Chondrocyte (in vitro differentiated cells): ENCODE results near the gene NR1D2. TPM values are rescaled to one million over a fixed set of nuclear protein-coding genes. Genes with fewer than 3 reads are reported as not detected.

Source experiments
- DNase-seq: peaks from one replicate; pipeline ENCODE4 v3.0.0; 2021; ENCODE audit warnings: mixed read lengths, low spot score
- H3K27ac Mint-ChIP-seq: one replicate; pipeline ENCODE4 v1.8.0; 2021; ENCODE audit warnings: mild to moderate bottlenecking, moderate library complexity, mixed read lengths; ENCODE audit not compliant: unreplicated experiment
- H3K27me3 Mint-ChIP-seq: 2 replicates; pipeline ENCODE4 v1.8.0; 2021; ENCODE audit warnings: low read depth, mixed read lengths
- H3K36me3 Mint-ChIP-seq: 2 replicates; pipeline ENCODE4 v1.8.0; 2021; ENCODE audit warnings: low read depth, mixed read lengths
- H3K4me1 Mint-ChIP-seq: 2 replicates; pipeline ENCODE4 v1.8.0; 2021; ENCODE audit warnings: low read depth, mild to moderate bottlenecking, mixed read lengths
- H3K4me3 Mint-ChIP-seq: one replicate; pipeline ENCODE4 v1.8.0; 2021; ENCODE audit warnings: mild to moderate bottlenecking, moderate library complexity, mixed read lengths; ENCODE audit not compliant: unreplicated experiment
- H3K9me3 Mint-ChIP-seq: 2 replicates; pipeline ENCODE4 v1.8.0; 2021; ENCODE audit warnings: low read depth, mixed read lengths
- CTCF ChIP-seq: fragments of 200-600 bp; sonication (generic); IDR thresholded peaks from 2 replicates; pipeline ENCODE4 v1.5.0; 2021; ENCODE audit warnings: antibody characterized with exemption, mild to moderate bottlenecking, moderate library complexity
- total RNA-seq: library from RNA; stranded (reverse); gene quantifications from 3 replicates; pipeline ENCODE4 v1.2.1, GENCODE V29; 2021

Gene NR1D2
- total RNA-seq, 1 donor from 2014 or later = 19.6 TPM

DNA sequence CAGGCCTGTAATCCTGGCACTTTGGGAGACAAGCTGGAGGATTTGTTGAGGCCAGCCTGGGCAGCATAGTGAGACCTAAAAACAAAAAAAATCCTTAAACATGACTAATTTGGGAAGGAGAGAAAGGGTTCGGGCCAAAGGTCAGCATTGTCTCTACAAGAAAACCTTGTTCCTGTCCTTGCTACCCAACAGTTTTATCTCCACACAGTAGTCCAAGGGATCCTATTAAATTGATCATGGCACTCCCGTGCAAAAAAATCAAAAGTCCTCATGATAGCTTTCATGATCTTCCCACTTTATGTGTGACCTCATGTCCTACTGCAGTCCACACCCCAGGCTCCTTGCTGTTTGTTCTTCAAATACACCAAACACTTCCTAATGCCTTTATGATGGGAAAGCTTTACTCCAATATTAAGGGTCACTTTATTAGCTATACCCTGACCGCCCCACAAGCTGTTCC lies 24.0 kb upstream of the NR1D2 start:
- H3K9me3 Mint-ChIP-seq = no peaks in the 10 kb centered on the region
- H3K36me3 Mint-ChIP-seq = peaks cover 26% of the 10 kb centered on the region
- no peak overlapping the region for H3K27ac Mint-ChIP-seq
- H3K4me1 Mint-ChIP-seq = peaks cover 57% of the 10 kb centered on the region
- H3K27me3 Mint-ChIP-seq = no peaks in the 10 kb centered on the region
- no peak for DNase-seq
- H3K4me3 Mint-ChIP-seq = no peak overlapping the region
- TF ChIP-seq CTCF = no peak

- Mint-ChIP-seq H3K4me1 (peaks cover 40% of the 10 kb centered on the region), H3K27ac (peak overlapping the region; percentile 79), H3K36me3 (peaks cover 14% of the 10 kb centered on the region), H3K9me3 (no peaks in the 10 kb centered on the region), H3K27me3 (no peaks in the 10 kb centered on the region), H3K4me3 (no peak overlapping the region)
- no peak for TF ChIP-seq CTCF
- no peak for DNase-seq
Measured at GRCh38 chr3:23923786-23924185, 21.3 kb upstream of the NR1D2 start.

GRCh38 chr3:23926246-23926645 lies 18.8 kb upstream of the NR1D2 start:
- Mint-ChIP-seq H3K27me3 (no peaks in the 10 kb centered on the region), H3K9me3 (no peaks in the 10 kb centered on the region), H3K4me3 (no peak overlapping the region), H3K27ac (no peak overlapping the region), H3K36me3 (no peaks in the 10 kb centered on the region), H3K4me1 (peaks cover 23% of the 10 kb centered on the region)
- no peak for TF ChIP-seq CTCF
- DNase-seq = no peak

DNA sequence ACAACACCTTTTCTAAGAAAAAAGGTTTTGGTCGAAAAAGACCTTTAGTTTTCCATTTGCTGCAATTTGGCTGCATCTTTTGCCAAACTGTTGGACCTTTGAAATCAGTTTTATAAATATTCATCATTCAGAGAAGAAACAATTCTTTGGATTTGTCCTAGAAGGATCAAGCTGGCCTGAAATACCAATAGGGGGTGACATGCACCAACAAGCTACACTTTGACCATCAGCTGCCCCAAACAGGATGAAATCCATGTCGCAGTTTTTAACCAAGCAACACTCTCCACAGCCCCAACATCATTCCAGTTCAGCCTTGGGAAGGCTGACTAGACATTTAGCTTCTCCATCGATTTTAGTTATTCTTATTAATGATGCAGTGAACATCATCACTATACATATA lies 18.4 kb upstream of the NR1D2 start:
- H3K9me3 Mint-ChIP-seq = no peaks in the 10 kb centered on the region
- no peak overlapping the region for H3K4me3 Mint-ChIP-seq
- H3K36me3 Mint-ChIP-seq = no peaks in the 10 kb centered on the region
- peak; percentile 44 for TF ChIP-seq CTCF
- no peak for DNase-seq
- no peaks in the 10 kb centered on the region for H3K27me3 Mint-ChIP-seq
- H3K4me1 Mint-ChIP-seq = peaks cover 23% of the 10 kb centered on the region
- H3K27ac Mint-ChIP-seq = no peak overlapping the region

DNA sequence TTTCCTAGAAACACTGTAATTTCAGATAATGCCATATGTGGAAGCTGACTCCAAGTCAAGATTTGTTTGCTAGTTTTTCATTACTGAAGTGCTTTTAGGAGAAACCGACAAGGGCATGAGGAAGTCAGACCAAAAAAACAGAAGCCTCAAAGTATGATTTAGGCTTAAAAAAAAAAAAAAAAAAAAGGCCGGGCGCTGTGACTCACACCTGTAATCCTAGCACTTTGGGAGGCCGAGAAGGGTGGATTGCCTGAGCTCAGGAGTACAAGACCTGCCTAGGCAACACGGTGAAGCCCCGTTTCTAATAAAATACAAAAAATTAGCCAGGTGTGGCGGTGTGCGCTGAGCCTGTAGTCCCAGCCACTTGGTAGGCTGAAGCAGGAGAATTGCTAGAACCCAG lies 16.6 kb upstream of the NR1D2 start:
- Mint-ChIP-seq H3K9me3 (no peaks in the 10 kb centered on the region), H3K4me1 (peaks cover 14% of the 10 kb centered on the region), H3K27me3 (no peaks in the 10 kb centered on the region), H3K4me3 (no peak overlapping the region), H3K27ac (no peak overlapping the region), H3K36me3 (no peaks in the 10 kb centered on the region)
- no peak for TF ChIP-seq CTCF
- no peak for DNase-seq
